Measurements from ENCODE around the gene GATAD1. TPM values are rescaled to one million over a fixed set of nuclear protein-coding genes. Genes with fewer than 3 reads are reported as not detected.

Gene GATAD1
- total RNA-seq, 1 experiment from 2014 or later = 41.2 TPM

DNA sequence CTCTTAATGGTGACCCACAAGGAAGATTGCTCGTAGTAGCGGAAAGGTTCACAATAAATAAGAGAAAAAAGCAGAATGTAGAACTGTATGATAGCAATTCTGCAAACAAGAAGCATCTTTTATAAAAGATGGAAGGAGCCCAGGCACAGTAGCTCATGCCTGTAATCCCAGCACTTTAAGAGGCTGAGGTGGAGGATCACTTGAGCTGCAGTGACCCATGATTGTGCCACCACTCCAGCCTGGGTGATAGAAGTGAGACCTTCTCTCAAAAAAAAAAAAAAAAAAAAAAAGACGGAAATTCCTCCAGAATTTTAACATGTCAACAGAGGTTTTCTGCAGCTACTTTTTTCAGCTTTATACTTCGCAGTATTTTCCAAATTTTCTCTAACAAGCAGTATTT, 13.2 kb downstream of the GATAD1 start:
- TF ChIP-seq, protein P1, sequence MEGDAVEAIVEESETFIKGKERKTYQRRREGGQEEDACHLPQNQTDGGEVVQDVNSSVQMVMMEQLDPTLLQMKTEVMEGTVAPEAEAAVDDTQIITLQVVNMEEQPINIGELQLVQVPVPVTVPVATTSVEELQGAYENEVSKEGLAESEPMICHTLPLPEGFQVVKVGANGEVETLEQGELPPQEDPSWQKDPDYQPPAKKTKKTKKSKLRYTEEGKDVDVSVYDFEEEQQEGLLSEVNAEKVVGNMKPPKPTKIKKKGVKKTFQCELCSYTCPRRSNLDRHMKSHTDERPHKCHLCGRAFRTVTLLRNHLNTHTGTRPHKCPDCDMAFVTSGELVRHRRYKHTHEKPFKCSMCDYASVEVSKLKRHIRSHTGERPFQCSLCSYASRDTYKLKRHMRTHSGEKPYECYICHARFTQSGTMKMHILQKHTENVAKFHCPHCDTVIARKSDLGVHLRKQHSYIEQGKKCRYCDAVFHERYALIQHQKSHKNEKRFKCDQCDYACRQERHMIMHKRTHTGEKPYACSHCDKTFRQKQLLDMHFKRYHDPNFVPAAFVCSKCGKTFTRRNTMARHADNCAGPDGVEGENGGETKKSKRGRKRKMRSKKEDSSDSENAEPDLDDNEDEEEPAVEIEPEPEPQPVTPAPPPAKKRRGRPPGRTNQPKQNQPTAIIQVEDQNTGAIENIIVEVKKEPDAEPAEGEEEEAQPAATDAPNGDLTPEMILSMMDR (IDR thresholded peaks at IDR 0.05; ENCODE audit: unreplicated experiment) = no peak
- Mint-ChIP-seq H3K4me1 (ENCODE audit: insufficient read depth, unreplicated experiment) (peaks cover 11% of the 10 kb centered on the region), H3K4me3 (ENCODE audit: unreplicated experiment) (no peak overlapping the region), H3K9me3 (ENCODE audit: unreplicated experiment) (no peaks in the 10 kb centered on the region), H3K27me3 (ENCODE audit: insufficient read depth, unreplicated experiment) (no peaks in the 10 kb centered on the region), H3K27ac (ENCODE audit: low read depth, unreplicated experiment) (peak overlapping the region; percentile 52), H3K36me3 (ENCODE audit: insufficient read depth, unreplicated experiment) (peaks cover 57% of the 10 kb centered on the region)
- ChIA-PET CTCF (interaction anchor here (0.6 to 3.1 kb wide), 18 partner anchors 9 to 632 kb away, joined by 3 to 27 read pairs (median 4); partner anchors contain the start of gene GATAD1), POLR2A (interaction anchor here (0.7 to 2.1 kb wide), 4 partner anchors 13 to 1531 kb away, joined by 3 to 17 read pairs (median 3); partner anchors contain the start of genes CYP51A1 and GATAD1)
- DNase-seq (ENCODE audit: unreplicated experiment) = no peak
- no TSS peak for BruUV-seq (replicated peaks)
- intact Hi-C loops (cut with micrococcal nuclease) = loop anchor here (5.0 kb wide), 1 partner anchor 578 kb away; the partner anchor contains the start of gene MTERF1

DNA sequence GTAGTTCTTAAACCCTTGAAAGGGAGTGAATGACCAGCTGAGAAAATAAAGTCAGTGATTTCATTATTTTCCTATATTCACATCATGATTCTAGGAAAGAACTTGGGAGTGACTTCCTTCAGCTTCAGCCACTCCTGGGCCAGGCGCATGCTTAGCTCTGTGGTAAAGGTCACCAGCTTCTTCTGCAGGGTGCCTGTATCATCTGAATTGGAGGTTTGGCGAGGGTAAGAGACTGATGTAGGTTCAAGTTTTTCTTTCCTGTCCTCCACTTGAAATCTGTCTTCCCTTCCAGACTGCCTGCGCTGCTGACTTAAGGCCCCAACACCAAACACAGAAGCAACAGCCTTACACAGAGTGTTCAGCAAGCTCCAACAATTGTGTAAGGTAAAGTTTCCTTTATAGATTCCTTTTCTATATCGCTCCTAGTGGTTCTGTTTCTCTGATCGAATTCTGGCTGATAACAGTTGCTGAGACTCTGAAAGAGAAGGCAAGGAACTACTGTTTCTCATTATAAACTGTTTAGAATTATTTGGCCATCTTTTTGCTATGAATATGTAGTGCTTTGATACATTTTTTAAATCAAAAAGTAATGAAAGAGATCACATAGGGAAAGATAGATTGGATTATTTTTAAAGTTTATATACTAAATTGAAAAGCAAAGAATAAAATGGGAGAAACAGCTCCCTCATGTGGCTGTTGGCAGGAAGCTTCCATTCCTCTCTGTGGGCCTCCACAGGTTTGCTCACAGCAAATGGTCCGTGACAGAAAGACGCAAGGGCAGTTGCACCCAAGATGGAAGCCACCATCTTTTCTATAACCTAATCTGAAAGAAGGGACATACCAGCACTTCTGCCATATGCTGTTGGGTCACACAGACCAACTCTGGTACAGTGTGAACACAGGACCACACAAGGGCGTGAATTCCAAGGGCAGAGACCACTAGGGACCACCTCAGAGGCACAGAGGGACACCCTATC, 14.0 kb downstream of the GATAD1 start:
- H3K36me3 Mint-ChIP-seq (ENCODE audit: insufficient read depth, unreplicated experiment) = peaks cover 49% of the 10 kb centered on the region
- no TSS peak for BruUV-seq (replicated peaks)

DNA sequence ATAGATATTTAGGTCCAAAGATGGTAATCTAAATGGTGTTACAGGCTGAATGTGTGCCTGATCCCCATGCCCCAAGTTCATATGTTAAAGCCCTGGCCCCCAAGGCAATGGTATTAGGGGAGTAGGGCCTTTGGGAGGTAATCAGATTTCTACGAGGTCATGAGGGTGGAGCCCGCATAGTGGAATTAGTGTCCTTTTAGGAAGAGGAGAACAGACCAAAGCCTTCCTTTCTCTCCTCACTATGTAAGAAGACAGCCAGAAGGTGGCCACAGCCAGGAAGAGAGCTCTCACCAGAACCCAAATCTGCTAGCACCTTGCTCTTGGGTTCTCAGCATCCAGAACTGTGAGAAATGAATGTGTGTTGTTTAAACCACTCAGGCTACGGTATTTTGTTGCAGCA, 15.3 kb downstream of the GATAD1 start:
- TF ChIP-seq, protein P1 (IDR thresholded peaks at IDR 0.05; ENCODE audit: unreplicated experiment) = no peak
- H3K4me3 Mint-ChIP-seq (ENCODE audit: unreplicated experiment) = no peak overlapping the region
- no peak overlapping the region for H3K27ac Mint-ChIP-seq (ENCODE audit: low read depth, unreplicated experiment)
- peaks cover 36% of the 10 kb centered on the region for H3K36me3 Mint-ChIP-seq (ENCODE audit: insufficient read depth, unreplicated experiment)
- no peaks in the 10 kb centered on the region for H3K9me3 Mint-ChIP-seq (ENCODE audit: unreplicated experiment)
- CTCF ChIA-PET = interaction anchor here (3.1 kb wide), 1 partner anchor 11 kb away, joined by 27 read pairs; no protein-coding TSS in a partner anchor
- no peak for DNase-seq (ENCODE audit: unreplicated experiment)
- no TSS peak for BruUV-seq (replicated peaks)
- H3K4me1 Mint-ChIP-seq (ENCODE audit: insufficient read depth, unreplicated experiment) = peaks cover 11% of the 10 kb centered on the region
- intact Hi-C loops (cut with micrococcal nuclease) = loop anchor here (5.0 kb wide), 1 partner anchor 580 kb away; the partner anchor contains the start of gene MTERF1
- POLR2A ChIA-PET = interaction anchor here (0.6 kb wide), 1 partner anchor 151 kb away, joined by 3 read pairs; no protein-coding TSS in a partner anchor
- H3K27me3 Mint-ChIP-seq (ENCODE audit: insufficient read depth, unreplicated experiment) = no peaks in the 10 kb centered on the region

More for the DNA sequence above, 14.0 kb downstream of the GATAD1 start:
- H3K27me3 Mint-ChIP-seq (ENCODE audit: insufficient read depth, unreplicated experiment) = no peaks in the 10 kb centered on the region
- peaks cover 11% of the 10 kb centered on the region for H3K4me1 Mint-ChIP-seq (ENCODE audit: insufficient read depth, unreplicated experiment)
- no peak overlapping the region for H3K27ac Mint-ChIP-seq (ENCODE audit: low read depth, unreplicated experiment)
- TF ChIP-seq, protein P1 (IDR thresholded peaks at IDR 0.05; ENCODE audit: unreplicated experiment) = peak; percentile 62
- peak; percentile 49 for DNase-seq (ENCODE audit: unreplicated experiment)
- intact Hi-C loops (cut with micrococcal nuclease) = loop anchor here (5.0 kb wide), 1 partner anchor 579 kb away; the partner anchor contains the start of gene MTERF1
- no peak overlapping the region for H3K4me3 Mint-ChIP-seq (ENCODE audit: unreplicated experiment)
- no peaks in the 10 kb centered on the region for H3K9me3 Mint-ChIP-seq (ENCODE audit: unreplicated experiment)
- ChIA-PET CTCF (interaction anchor here (0.6 to 3.1 kb wide), 21 partner anchors 9 to 1619 kb away, joined by 3 to 27 read pairs (median 4); partner anchors contain the start of genes ERVW-1 and GATAD1), POLR2A (interaction anchor here (0.7 to 2.1 kb wide), 6 partner anchors 9 to 1530 kb away, joined by 3 to 17 read pairs (median 3); partner anchors contain the start of genes CYP51A1 and GATAD1)

Measured in MCF 10A (cell line).